T-helper 1 cell treated with Interleukin-12 subunit alpha and Interleukin-12 subunit beta and Interleukin-4 antibody, amounts not matched to agents 30 μg/mL and 1 μg/mL, for 36 hours (primary cell): ENCODE results near the gene CACNG4.

Source experiments
- H3K27ac Mint-ChIP-seq: one replicate; pipeline ENCODE4 v1.8.0; 2021; ENCODE audit warnings: mild to moderate bottlenecking, mixed read lengths
- H3K27me3 Mint-ChIP-seq: one replicate; pipeline ENCODE4 v1.8.0; 2021; ENCODE audit warnings: low read depth, mixed read lengths
- H3K36me3 Mint-ChIP-seq: one replicate; pipeline ENCODE4 v1.8.0; 2021; ENCODE audit warnings: low read depth, mixed read lengths
- H3K4me1 Mint-ChIP-seq: one replicate; pipeline ENCODE4 v1.8.0; 2021; ENCODE audit warnings: low read depth, mixed read lengths
- H3K4me3 Mint-ChIP-seq: one replicate; pipeline ENCODE4 v1.8.0; 2021; ENCODE audit warnings: mild to moderate bottlenecking, moderate library complexity, mixed read lengths
- H3K9me3 Mint-ChIP-seq: one replicate; pipeline ENCODE4 v1.8.0; 2021; ENCODE audit warnings: mixed read lengths

CACNG4 gene

GRCh38 chr17:66992911-66993442 is 28.5 kb downstream of the CACNG4 start:
- no peaks in the 10 kb centered on the region for H3K4me1 Mint-ChIP-seq
- H3K27me3 Mint-ChIP-seq: peaks cover 15% of the 10 kb centered on the region
- no peaks in the 10 kb centered on the region for H3K9me3 Mint-ChIP-seq
- H3K4me3 Mint-ChIP-seq: no peak overlapping the region
- H3K27ac Mint-ChIP-seq: no peak overlapping the region
- no peaks in the 10 kb centered on the region for H3K36me3 Mint-ChIP-seq

GRCh38 chr17:66994361-66994760 is 29.9 kb downstream of the CACNG4 start:
- Mint-ChIP-seq H3K27me3 (peaks cover 6% of the 10 kb centered on the region), H3K36me3 (no peaks in the 10 kb centered on the region), H3K9me3 (no peaks in the 10 kb centered on the region), H3K27ac (no peak overlapping the region), H3K4me3 (no peak overlapping the region), H3K4me1 (no peaks in the 10 kb centered on the region)

GRCh38 chr17:66994930-66995535 is 30.5 kb downstream of the CACNG4 start:
- peaks cover 5% of the 10 kb centered on the region for H3K27me3 Mint-ChIP-seq
- H3K36me3 Mint-ChIP-seq: no peaks in the 10 kb centered on the region
- H3K4me1 Mint-ChIP-seq: no peaks in the 10 kb centered on the region
- no peaks in the 10 kb centered on the region for H3K9me3 Mint-ChIP-seq
- H3K27ac Mint-ChIP-seq: no peak overlapping the region
- H3K4me3 Mint-ChIP-seq: no peak overlapping the region

- H3K9me3 Mint-ChIP-seq: no peaks in the 10 kb centered on the region
- H3K4me3 Mint-ChIP-seq: no peak overlapping the region
- H3K36me3 Mint-ChIP-seq: no peaks in the 10 kb centered on the region
- H3K27me3 Mint-ChIP-seq: peaks cover 3% of the 10 kb centered on the region
- no peaks in the 10 kb centered on the region for H3K4me1 Mint-ChIP-seq
- no peak overlapping the region for H3K27ac Mint-ChIP-seq
These were observed 31.4 kb downstream of the CACNG4 start for GRCh38 chr17:66995944-66996343.

GRCh38 chr17:66996926-66997325 is 32.4 kb downstream of the CACNG4 start:
- no peaks in the 10 kb centered on the region for H3K4me1 Mint-ChIP-seq
- H3K27ac Mint-ChIP-seq: no peak overlapping the region
- H3K27me3 Mint-ChIP-seq: no peaks in the 10 kb centered on the region
- H3K4me3 Mint-ChIP-seq: no peak overlapping the region
- no peaks in the 10 kb centered on the region for H3K9me3 Mint-ChIP-seq
- no peaks in the 10 kb centered on the region for H3K36me3 Mint-ChIP-seq

GRCh38 chr17:67003231-67003630 is 38.7 kb downstream of the CACNG4 start:
- no peak overlapping the region for H3K4me3 Mint-ChIP-seq
- no peaks in the 10 kb centered on the region for H3K36me3 Mint-ChIP-seq
- H3K27ac Mint-ChIP-seq: no peak overlapping the region
- no peaks in the 10 kb centered on the region for H3K4me1 Mint-ChIP-seq
- H3K9me3 Mint-ChIP-seq: no peaks in the 10 kb centered on the region
- H3K27me3 Mint-ChIP-seq: no peaks in the 10 kb centered on the region

- no peak overlapping the region for H3K4me3 Mint-ChIP-seq
- H3K27ac Mint-ChIP-seq: no peak overlapping the region
- H3K9me3 Mint-ChIP-seq: no peaks in the 10 kb centered on the region
- no peaks in the 10 kb centered on the region for H3K4me1 Mint-ChIP-seq
- H3K36me3 Mint-ChIP-seq: no peaks in the 10 kb centered on the region
- no peaks in the 10 kb centered on the region for H3K27me3 Mint-ChIP-seq
These were observed 39.7 kb downstream of the CACNG4 start for GRCh38 chr17:67004181-67004580.

- H3K36me3 Mint-ChIP-seq: no peaks in the 10 kb centered on the region
- peaks cover 5% of the 10 kb centered on the region for H3K27me3 Mint-ChIP-seq
- H3K4me1 Mint-ChIP-seq: no peaks in the 10 kb centered on the region
- H3K9me3 Mint-ChIP-seq: no peaks in the 10 kb centered on the region
- no peak overlapping the region for H3K27ac Mint-ChIP-seq
- no peak overlapping the region for H3K4me3 Mint-ChIP-seq
These were observed 42.8 kb downstream of the CACNG4 start for GRCh38 chr17:67007266-67007665.

- Mint-ChIP-seq H3K27me3 (peaks cover 5% of the 10 kb centered on the region), H3K36me3 (no peaks in the 10 kb centered on the region), H3K9me3 (no peaks in the 10 kb centered on the region), H3K4me1 (no peaks in the 10 kb centered on the region), H3K27ac (no peak overlapping the region), H3K4me3 (no peak overlapping the region)
These were observed 43.6 kb downstream of the CACNG4 start for GRCh38 chr17:67008101-67008500.

- H3K4me3 Mint-ChIP-seq: no peak overlapping the region
- H3K27me3 Mint-ChIP-seq: peaks cover 5% of the 10 kb centered on the region
- H3K9me3 Mint-ChIP-seq: no peaks in the 10 kb centered on the region
- H3K36me3 Mint-ChIP-seq: no peaks in the 10 kb centered on the region
- no peak overlapping the region for H3K27ac Mint-ChIP-seq
- H3K4me1 Mint-ChIP-seq: no peaks in the 10 kb centered on the region
These were observed 47.1 kb downstream of the CACNG4 start for GRCh38 chr17:67011527-67012175.

- Mint-ChIP-seq H3K4me1 (no peaks in the 10 kb centered on the region), H3K9me3 (no peaks in the 10 kb centered on the region), H3K27ac (no peak overlapping the region), H3K4me3 (no peak overlapping the region), H3K27me3 (peaks cover 5% of the 10 kb centered on the region), H3K36me3 (no peaks in the 10 kb centered on the region)
These were observed 49.4 kb downstream of the CACNG4 start for GRCh38 chr17:67013891-67014290.

- Mint-ChIP-seq H3K27me3 (peaks cover 2% of the 10 kb centered on the region), H3K36me3 (no peaks in the 10 kb centered on the region), H3K27ac (no peak overlapping the region), H3K4me3 (no peak overlapping the region), H3K4me1 (no peaks in the 10 kb centered on the region), H3K9me3 (no peaks in the 10 kb centered on the region)
These were observed 50.5 kb downstream of the CACNG4 start for GRCh38 chr17:67015001-67015400.

- Mint-ChIP-seq H3K27ac (no peak overlapping the region), H3K36me3 (no peaks in the 10 kb centered on the region), H3K27me3 (no peaks in the 10 kb centered on the region), H3K4me1 (no peaks in the 10 kb centered on the region), H3K9me3 (no peaks in the 10 kb centered on the region), H3K4me3 (no peak overlapping the region)
These were observed 51.7 kb downstream of the CACNG4 start for GRCh38 chr17:67016039-67016762.

- Mint-ChIP-seq H3K36me3 (no peaks in the 10 kb centered on the region), H3K27me3 (no peaks in the 10 kb centered on the region)
These were observed 53.4 kb downstream of the CACNG4 start for GRCh38 chr17:67017910-67018309.

More at GRCh38 chr17:67017910-67018309, 53.4 kb downstream of the CACNG4 start:
- H3K27ac Mint-ChIP-seq: no peak overlapping the region
- no peak overlapping the region for H3K4me3 Mint-ChIP-seq
- no peaks in the 10 kb centered on the region for H3K9me3 Mint-ChIP-seq
- H3K4me1 Mint-ChIP-seq: no peaks in the 10 kb centered on the region
